Activated CD4-positive, alpha-beta T cell treated with anti-CD3 and anti-CD28 coated beads, Interleukin-2, Interleukin-6, amounts not matched to agents 100 ng/mL and 50 ng/mL, durations not matched to agents 16 hours and 8 hours (primary cell): Measurements from ENCODE around the gene CLMN.

ENCODE experiments used
- DNase-seq: peaks from one replicate; pipeline ENCODE4 v3.0.0-alpha.2; 2020

CLMN gene

GRCh38 chr14:95260537-95261361, 59.0 kb downstream of the CLMN start:
- DNase-seq = peak; percentile 80

DNA sequence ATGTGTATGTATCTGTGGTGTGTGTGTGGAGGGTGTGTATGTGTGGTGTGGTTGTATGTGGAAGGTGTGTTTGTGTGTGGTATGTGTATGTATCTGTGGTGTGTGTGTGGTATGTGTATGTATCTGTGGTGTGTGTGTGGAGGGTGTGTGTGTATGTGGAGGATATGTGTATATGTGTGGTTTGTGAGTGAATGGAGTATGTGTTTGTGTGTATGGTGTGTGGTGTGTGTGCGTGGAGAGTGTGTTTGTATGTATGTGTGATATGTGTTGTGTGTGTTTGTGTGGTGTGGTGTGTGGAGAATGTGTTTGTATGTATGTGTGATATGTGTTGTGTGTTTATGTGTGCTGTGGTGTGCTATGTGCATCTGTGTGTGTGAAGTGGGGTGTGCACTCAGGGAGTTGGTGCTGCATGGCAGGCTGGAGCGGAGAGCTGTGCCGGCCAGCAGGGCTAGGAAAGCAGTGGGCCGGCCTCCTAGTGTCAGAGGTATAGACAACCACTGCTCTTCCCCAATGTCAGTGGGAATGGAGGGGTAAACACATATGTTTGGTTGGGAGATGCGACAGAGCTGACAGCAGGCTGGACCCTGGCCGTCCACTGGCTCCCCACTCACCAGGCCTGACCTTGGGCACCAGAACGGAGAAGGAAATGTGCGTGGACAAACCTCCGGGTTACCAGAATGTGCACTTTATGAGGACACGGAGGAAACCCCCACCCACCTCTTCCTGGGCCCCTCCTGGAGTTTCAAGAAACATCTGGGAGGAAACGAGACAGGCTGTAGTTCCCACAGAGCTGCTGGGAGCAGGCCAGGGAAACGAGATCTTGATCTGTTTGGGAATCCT, 60.7 kb downstream of the CLMN start:
- no peak for DNase-seq

DNA sequence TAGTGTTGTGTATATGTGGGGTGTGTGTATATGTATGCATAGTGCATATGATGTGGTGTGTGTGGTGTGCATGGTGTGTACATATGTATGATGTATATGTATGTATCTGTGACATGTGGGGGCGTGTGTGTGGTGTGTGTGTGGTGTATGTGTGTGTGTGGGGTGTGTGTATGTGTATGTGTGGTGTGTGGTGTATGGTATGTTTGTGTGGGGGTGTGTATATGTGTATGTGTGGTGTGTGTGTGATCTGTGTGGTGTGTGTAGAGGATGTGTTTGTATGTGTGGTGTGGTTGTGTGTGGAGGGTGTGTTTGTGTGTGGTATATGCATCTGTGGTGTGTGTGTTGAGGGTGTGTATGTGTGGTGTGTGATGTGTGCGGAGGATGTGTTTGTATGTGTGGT, 61.6 kb downstream of the CLMN start:
- DNase-seq = no peak

DNA sequence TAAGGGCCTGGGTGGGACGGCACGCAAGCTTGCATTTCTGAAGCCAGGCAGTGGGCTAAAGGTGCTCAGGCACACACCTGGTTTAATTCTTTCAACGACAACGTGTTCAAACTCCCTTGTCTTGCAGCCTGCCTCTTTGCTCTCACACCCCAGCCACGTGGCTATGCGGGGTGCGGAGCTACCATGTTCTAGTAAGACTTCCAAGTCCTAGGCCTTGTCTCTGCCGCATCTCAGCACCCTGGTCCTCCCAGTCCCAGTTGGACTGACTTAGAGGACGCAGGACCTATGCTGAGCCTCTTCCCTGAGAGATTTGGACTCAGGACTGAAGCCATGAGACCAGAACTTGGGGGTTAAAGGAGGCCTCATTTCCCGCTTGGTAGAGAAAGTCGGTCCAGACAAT, 62.2 kb downstream of the CLMN start:
- no peak for DNase-seq

DNA sequence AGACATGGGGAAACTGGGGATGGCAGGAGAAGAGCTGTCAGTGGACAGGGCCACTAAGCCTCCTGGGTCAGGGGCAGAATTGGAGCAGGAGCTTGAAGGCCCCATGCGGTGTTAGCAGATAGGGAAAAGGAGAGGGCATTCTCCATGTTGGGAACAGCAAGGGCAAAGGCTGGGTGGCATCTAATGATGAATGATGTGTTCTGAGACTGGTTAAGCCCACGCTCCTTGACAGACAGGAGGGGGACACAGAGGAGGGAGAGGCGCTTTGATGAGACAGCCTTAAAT, 63.0 kb downstream of the CLMN start:
- no peak for DNase-seq

- no peak for DNase-seq
Observed at GRCh38 chr14:95256002-95256775, 63.5 kb downstream of the CLMN start.

- no peak for DNase-seq
Observed at GRCh38 chr14:95255487-95255886, 64.2 kb downstream of the CLMN start.

- DNase-seq = no peak
Observed at GRCh38 chr14:95255013-95255412, 64.7 kb downstream of the CLMN start.

DNA sequence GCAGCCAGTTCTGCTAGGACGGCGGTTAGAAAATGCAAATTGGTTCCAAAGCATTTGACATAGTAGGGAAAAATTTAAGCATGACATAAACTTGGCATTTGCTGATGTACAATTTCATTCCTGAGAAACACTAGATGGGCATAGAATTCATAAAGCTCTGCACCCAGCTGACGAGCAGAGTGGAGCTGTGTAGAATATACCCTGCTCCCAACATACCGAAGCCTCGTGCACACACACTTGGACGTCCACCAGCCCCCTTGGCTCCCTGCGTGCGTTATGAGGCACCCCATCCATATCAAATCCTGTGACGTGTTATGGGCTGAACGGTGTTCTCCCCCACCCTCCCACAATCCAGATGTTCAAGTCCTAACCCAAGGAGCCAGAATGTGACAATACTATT, 65.4 kb downstream of the CLMN start:
- DNase-seq = no peak

DNA sequence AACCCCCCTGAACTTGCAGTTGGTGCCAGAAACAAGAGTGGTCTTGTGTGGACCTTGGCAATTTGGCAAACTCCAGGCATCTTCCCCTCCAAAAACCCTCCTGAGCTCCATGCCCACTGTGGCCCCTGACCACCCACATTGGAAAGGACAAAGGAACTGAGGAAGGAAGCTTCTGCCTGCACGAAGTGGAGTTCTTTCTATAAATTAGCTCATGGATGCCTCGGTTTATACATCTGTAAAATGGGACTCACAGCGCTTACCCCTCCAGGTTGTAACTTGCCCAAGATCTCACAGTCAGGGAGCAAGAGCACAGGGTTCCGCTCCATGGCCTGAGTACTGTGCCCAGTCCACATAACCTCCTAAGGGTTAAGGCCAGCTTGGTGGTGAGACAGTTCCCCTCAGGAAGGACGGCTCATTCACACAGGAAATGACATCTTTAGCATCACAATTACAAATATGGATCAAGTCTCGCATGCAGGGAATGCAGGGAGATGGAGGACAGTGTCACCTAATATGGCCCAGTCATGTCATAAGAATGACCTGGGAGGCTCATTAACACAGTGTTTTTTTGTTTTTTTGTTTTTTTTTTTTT, 66.6 kb downstream of the CLMN start:
- DNase-seq = no peak

DNA sequence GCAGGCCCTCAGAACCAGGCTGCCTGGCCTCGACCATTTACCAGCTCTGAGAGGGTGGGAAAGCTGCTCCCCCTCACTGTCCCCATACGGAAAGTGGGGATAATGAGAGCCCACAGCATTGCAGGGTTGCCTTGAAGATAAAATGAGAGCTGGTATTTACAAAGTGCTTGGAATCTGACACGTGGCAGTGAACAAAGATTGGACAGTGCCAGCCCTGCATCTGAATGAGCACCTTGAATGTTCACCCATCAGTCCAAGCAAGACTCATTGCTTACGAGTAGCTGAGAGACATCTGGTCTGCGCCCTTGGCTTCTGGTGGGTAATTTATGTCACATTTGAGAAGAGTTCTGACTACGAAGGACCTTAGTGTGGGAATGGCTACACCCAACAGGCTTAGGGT, 67.5 kb downstream of the CLMN start:
- DNase-seq = no peak

DNA sequence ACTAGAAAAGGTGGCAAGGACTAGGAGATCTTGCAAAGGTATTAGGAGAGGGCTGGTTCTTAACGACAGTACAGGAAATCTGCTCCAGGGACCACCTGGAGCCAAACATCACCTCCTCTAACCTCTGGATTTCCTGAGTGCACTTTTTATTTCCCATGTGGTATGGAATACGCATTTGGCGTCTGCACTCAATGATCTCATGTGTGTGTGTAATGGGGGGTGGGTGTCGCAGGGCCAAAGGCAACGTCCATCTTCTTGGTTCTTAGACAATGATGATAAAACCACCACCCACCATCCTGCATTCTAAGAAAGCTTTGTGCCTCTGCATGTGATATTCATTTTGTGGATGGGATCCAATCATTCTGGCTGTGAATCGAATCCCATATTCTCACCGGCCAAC, 68.8 kb downstream of the CLMN start:
- DNase-seq = no peak

GRCh38 chr14:95250140-95250769, 69.5 kb downstream of the CLMN start:
- DNase-seq = no peak

GRCh38 chr14:95248432-95248831, 71.3 kb downstream of the CLMN start:
- DNase-seq = no peak

- DNase-seq = no peak
Observed at GRCh38 chr14:95246870-95247269, 72.8 kb downstream of the CLMN start.

DNA sequence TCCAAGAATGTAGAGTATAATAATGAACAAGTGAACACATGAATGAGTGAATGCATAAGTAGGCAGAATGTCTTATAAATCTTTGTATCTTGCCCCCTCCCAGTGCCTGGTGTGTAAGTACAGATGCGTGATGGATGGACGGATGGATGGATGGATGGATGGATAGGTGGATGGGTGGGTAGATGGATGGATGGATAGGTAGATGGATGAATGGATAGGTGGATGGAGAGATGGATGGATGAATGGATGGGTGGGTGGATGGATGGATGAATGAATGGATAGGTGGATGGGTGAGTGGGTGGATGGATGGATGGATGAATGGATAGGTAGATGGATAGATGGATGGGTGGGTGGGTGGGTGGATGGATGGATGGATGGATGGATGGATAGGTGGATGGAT, 74.4 kb downstream of the CLMN start:
- no peak for DNase-seq

DNA sequence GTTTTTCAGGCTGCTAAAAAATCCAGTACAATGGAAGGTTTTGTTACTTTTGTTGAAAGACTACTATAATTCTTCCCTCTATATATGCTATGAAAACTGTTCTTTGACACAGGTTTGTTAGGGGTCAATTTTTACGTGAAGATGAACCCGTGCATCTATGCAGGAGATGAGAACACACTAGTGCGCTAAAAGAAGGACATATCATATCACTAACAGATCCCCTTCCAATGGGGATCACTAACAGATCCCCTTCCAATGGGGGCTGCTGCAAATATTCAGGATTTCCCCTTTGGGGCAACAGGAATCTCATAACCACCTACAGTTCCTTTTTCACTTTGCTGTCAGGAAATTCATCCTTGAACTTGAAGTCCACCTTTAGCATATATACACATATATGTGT, 75.1 kb downstream of the CLMN start:
- no peak for DNase-seq

DNA sequence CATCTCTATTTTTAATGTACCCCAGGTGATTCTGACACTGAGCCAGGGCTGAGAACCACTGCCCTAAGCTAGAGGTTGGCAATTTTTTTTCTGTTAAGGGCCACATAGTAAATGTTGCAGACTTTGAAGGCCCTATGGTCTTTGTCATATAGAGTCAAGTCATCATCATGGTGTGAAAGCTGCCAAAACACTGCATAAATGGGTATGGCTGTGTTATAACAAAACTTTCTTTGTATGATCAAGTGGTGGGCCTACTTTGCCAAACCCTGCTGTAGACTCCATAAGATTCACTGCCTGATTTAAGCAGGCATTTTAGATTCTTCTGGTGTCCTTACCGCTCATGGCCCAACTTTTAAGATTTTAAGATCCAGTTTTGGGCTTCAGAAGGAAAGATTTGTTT, 76.8 kb downstream of the CLMN start:
- DNase-seq = no peak

GRCh38 chr14:95240859-95241813, 78.6 kb downstream of the CLMN start:
- no peak for DNase-seq

GRCh38 chr14:95238487-95239298, 81.0 kb downstream of the CLMN start:
- no peak for DNase-seq

GRCh38 chr14:95237958-95238340, 81.8 kb downstream of the CLMN start:
- no peak for DNase-seq
